ENCODE results near the gene MYOM3.

Gene MYOM3

GRCh38 chr1:24102961-24103360 is 9.0 kb downstream of the MYOM3 start:
- H3K27ac ChIP-seq = no peak overlapping the region

GRCh38 chr1:24101796-24102586 is 9.9 kb downstream of the MYOM3 start:
- no peak overlapping the region for H3K27ac ChIP-seq
- TF ChIP-seq ZFX (IDR thresholded peaks at IDR 0.05; ENCODE audit: borderline replicate concordance) (no peak), CTCF (IDR thresholded peaks at IDR 0.05) (no peak)

More at GRCh38 chr1:24102961-24103360, 9.0 kb downstream of the MYOM3 start:
- no peak for TF ChIP-seq CTCF (IDR thresholded peaks at IDR 0.05)
- TF ChIP-seq ZFX (IDR thresholded peaks at IDR 0.05; ENCODE audit: borderline replicate concordance) = no peak

- TF ChIP-seq ZFX (IDR thresholded peaks at IDR 0.05; ENCODE audit: borderline replicate concordance) (no peak), CTCF (IDR thresholded peaks at IDR 0.05) (no peak)
Measured at GRCh38 chr1:24100945-24101737, 10.8 kb downstream of the MYOM3 start.

GRCh38 chr1:24098943-24099638 is 12.8 kb downstream of the MYOM3 start:
- H3K27ac ChIP-seq = no peak overlapping the region
- TF ChIP-seq ZFX (IDR thresholded peaks at IDR 0.05; ENCODE audit: borderline replicate concordance) (no peak), CTCF (IDR thresholded peaks at IDR 0.05) (no peak)

More at GRCh38 chr1:24100945-24101737, 10.8 kb downstream of the MYOM3 start:
- no peak overlapping the region for H3K27ac ChIP-seq

GRCh38 chr1:24098102-24098501 is 13.8 kb downstream of the MYOM3 start:
- no peak overlapping the region for H3K27ac ChIP-seq
- no peak for TF ChIP-seq ZFX (IDR thresholded peaks at IDR 0.05; ENCODE audit: borderline replicate concordance)
- TF ChIP-seq CTCF (IDR thresholded peaks at IDR 0.05) = no peak

- TF ChIP-seq CTCF (IDR thresholded peaks at IDR 0.05) (no peak), ZFX (IDR thresholded peaks at IDR 0.05; ENCODE audit: borderline replicate concordance) (no peak)
- H3K27ac ChIP-seq = no peak overlapping the region
Measured at GRCh38 chr1:24097663-24098062, 14.3 kb downstream of the MYOM3 start.
